Stimulated activated CD8-positive, alpha-beta memory T cell treated with anti-CD3 and anti-CD28 coated beads, Interleukin-7, amount 100 ng/mL, for 24 hours (primary cell): ENCODE measurements around the gene SDR9C7.
"Not testable (repeated sequence)": the region's sequence is repeated elsewhere in the genome, so short reads cannot be mapped to it uniquely, and the experiment has no call there.

ENCODE experiments used
- DNase-seq: peaks from one replicate; pipeline ENCODE4 v3.0.0-alpha.2; 2020; ENCODE audit warnings: low read depth

The SDR9C7 gene

GRCh38 chr12:56953314-56953713, 19.1 kb upstream of the SDR9C7 start:
- no peak for DNase-seq

DNA sequence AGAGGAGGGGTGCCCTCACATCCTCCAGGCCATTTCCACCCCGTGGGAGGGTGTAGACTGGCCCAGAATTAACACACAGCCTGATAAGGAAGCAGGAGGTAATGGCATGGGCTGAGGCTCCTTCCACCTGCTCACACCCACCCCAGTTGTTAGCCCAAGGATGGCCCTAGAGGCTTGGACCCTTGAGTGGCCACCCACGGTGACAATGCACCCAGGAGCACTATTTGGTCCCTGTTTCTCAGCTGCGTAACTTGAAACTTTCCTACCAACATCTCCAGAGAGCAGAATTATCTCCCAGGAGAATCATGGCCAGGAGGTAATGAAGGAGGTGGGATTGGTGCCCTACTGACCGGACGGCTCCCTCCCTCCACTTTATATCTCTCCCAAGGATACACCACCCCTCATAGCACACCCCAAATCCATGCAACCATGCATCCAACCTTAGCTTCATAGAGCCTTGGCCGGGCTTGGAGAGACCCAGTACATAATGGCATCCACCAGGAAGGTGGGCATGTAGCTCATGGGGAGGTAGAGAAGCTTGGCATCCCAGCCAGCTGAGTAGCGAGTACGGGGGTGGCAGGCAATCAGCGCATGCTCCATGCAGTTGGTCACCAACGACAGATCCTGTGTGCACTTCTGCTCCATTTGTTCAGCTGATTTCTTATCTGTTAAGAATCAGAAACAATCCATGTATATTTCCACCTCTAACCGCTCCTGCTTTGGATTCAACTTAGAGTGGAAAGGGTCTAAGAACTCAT, 17.6 kb upstream of the SDR9C7 start:
- DNase-seq, result no peak

GRCh38 chr12:56948881-56949280, 14.7 kb upstream of the SDR9C7 start:
- no peak for DNase-seq

DNA sequence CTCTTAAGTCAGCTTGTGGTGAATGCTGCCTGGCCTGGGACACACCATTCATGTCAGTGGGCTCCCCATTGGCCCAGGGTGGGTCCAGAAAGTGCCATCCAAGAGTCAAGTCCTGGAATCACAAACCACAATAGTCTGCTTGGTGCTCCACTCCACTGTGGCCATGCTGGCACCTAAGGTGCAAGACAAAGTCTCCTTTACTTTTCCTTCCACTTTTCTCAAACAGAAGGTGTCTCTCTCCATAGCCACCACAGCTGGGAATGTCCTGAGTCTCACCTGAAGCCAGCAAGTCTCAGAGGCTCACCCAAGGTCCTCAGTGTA, 14.2 kb upstream of the SDR9C7 start:
- DNase-seq, result no peak

GRCh38 chr12:56947633-56948456, 13.6 kb upstream of the SDR9C7 start:
- DNase-seq, result no peak

- no peak for DNase-seq
Observed at GRCh38 chr12:56943878-56944277, 9.7 kb upstream of the SDR9C7 start.

- not testable (repeated sequence) for DNase-seq
Observed at GRCh38 chr12:56943374-56943773, 9.2 kb upstream of the SDR9C7 start.

- no peak for DNase-seq
Observed at GRCh38 chr12:56941299-56942017, 7.2 kb upstream of the SDR9C7 start.

- not testable (repeated sequence) for DNase-seq
Observed at GRCh38 chr12:56940942-56941298, 6.7 kb upstream of the SDR9C7 start.

GRCh38 chr12:56935752-56936151, 1.5 kb upstream of the SDR9C7 start:
- no peak for DNase-seq

- DNase-seq, result no peak
Observed at GRCh38 chr12:56935157-56935556, 949 bp upstream of the SDR9C7 start.

- no peak for DNase-seq
Observed at GRCh38 chr12:56932867-56933266, 1.3 kb downstream of the SDR9C7 start.

GRCh38 chr12:56932146-56932545, 2.1 kb downstream of the SDR9C7 start:
- no peak for DNase-seq

DNA sequence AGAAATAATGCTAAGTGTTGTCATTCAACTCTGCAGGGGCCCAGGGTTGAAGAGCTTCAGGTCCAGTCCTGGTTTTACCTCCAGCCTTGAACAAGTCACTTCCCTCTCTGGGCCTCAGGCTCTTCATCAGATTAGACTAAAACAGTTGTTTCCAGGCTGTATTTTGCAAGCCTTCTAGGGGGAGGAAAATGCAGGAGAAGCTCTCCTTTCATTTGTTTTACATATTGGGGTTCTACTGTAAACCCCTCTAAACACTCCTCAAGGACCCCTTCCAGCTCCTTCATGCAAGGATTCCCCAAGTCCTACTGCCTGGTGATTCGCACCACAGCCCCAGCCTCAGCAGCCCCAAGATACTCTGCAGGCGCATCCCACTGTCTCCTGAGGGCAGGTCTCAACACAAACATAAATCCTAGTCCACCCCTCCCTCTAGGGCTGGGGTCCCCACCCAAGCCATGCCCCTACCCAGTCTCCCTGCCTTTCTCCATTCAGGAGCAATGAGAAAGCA, 2.7 kb downstream of the SDR9C7 start:
- DNase-seq, result no peak

DNA sequence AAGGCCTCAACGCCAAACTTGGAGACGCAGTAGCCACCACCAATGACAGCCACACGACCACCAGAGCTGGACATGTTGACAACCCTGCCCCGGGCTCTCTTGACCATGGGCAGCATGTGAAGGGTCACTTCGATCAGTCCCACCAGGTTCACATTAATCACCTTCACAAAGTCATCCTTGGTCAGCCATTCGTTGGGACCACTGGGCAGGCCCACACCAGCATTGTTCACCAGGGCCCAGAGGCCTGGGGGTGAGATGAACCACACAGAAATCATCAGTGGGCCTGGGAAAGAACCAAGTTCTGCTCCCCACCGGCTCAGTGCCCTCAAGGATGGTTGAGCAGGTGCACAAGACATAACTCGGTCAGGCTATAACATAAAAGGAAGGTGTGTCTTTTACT, 4.0 kb downstream of the SDR9C7 start:
- no peak for DNase-seq

- no peak for DNase-seq
Observed at GRCh38 chr12:56929780-56930179, 4.4 kb downstream of the SDR9C7 start.

- DNase-seq, result no peak
Observed at GRCh38 chr12:56928262-56928661, 5.9 kb downstream of the SDR9C7 start.

GRCh38 chr12:56927281-56927680, 6.9 kb downstream of the SDR9C7 start:
- no peak for DNase-seq

GRCh38 chr12:56922031-56922430, 12.2 kb downstream of the SDR9C7 start:
- DNase-seq, result no peak

GRCh38 chr12:56921346-56921745, 12.9 kb downstream of the SDR9C7 start:
- no peak for DNase-seq

DNA sequence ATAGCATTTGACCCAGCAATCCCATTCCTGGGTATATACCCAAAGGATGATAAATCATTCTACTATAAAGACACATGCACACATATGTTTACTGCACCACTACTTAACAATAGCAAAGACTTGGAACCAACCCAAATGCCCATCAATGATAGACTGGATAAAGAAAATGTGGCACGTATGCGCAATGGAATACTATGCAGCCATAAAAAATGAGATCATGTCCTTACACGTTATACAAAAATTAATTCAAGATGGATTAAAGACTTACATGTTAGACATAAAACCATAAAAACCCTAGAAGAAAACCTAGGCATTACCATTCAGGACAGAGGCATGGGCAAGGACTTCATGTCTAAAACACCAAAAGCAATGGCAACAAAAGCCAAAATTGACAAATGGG, 16.1 kb downstream of the SDR9C7 start:
- DNase-seq, result not testable (repeated sequence)

- no peak for DNase-seq
Observed at GRCh38 chr12:56916996-56917333, 17.2 kb downstream of the SDR9C7 start.
